PC-3 (cell line): ENCODE results near the gene SNTA1. TPM values are rescaled to one million over a fixed set of nuclear protein-coding genes. Genes with fewer than 3 reads are reported as not detected.
"Not testable (repeated sequence)": the region's sequence is repeated elsewhere in the genome, so short reads cannot be mapped to it uniquely, and the experiment has no call there.

Source experiments
- ATAC-seq: fragments of 200-7000 bp; cut with Tn5 transposase; 2 replicates; pipeline ENCODE4 v1.9.1; 2020; ENCODE audit warnings: mild to moderate bottlenecking, moderate library complexity
- BruUV-seq: library from RNA; stranded (reverse); fragments of 400-500 nt; replicated peaks from 2 replicates; lab custom pipeline; 2021; lab: Mats Ljungman, UMichigan
- CTCF ChIA-PET: fragments of 300-600 bp; sonication (Branson Sonifier 250); formaldehyde crosslinking; loops from one replicate; lab custom pipeline; 2022; ENCODE audit warnings: antibody characterized with exemption; lab: Charles Lee
- POLR2A ChIA-PET: fragments of 300-600 bp; sonication (Branson Sonifier 250); formaldehyde crosslinking; loops from one replicate; lab custom pipeline; 2022; ENCODE audit warnings: antibody characterized with exemption; ENCODE audit not compliant: unreplicated experiment; lab: Charles Lee
- DNase-seq: peaks from one replicate; pipeline ENCODE4 v3.0.0-alpha.2; 2015
- H2AFZ ChIP-seq: fragments of 300-600 bp; sonication (generic); 2 replicates; pipeline ENCODE4 v1.6.0; 2016; ENCODE audit warnings: antibody characterized with exemption, low read length
- H3F3A ChIP-seq: fragments of 300-600 bp; sonication (generic); one replicate; pipeline ENCODE4 v1.6.0; 2017; ENCODE audit warnings: antibody characterized with exemption, low read length, control low read depth, mild to moderate bottlenecking; ENCODE audit not compliant: unreplicated experiment
- H3K27ac ChIP-seq: fragments of 300-600 bp; sonication (generic); 2 replicates; pipeline ENCODE4 v1.5.1; 2016; ENCODE audit warnings: mild to moderate bottlenecking, low read length
- H3K27me3 ChIP-seq: fragments of 300-600 bp; sonication (generic); 2 replicates; pipeline ENCODE4 v1.6.1; 2016; ENCODE audit warnings: low read length, mixed read lengths
- H3K36me3 ChIP-seq: fragments of 300-600 bp; sonication (generic); 2 replicates; pipeline ENCODE4 v1.6.1; 2016; ENCODE audit warnings: low read depth, mixed run types, low read length, mixed read lengths
- H3K4me1 ChIP-seq: fragments of 300-600 bp; sonication (generic); 2 replicates; pipeline ENCODE4 v1.5.1; 2016; ENCODE audit warnings: low read length; ENCODE audit not compliant: insufficient read depth
- H3K4me2 ChIP-seq: fragments of 300-600 bp; sonication (generic); 2 replicates; pipeline ENCODE4 v1.6.0; 2016; ENCODE audit warnings: low read length
- H3K4me3 ChIP-seq: fragments of 300-600 bp; sonication (generic); 2 replicates; pipeline ENCODE4 v1.5.1; 2016; ENCODE audit warnings: mild to moderate bottlenecking, low read length, mixed read lengths
- H3K79me2 ChIP-seq: fragments of 300-600 bp; sonication (generic); 2 replicates; pipeline ENCODE4 v1.6.1; 2017; ENCODE audit warnings: low read length, mixed read lengths
- H3K9ac ChIP-seq: fragments of 300-600 bp; sonication (generic); 2 replicates; pipeline ENCODE4 v1.6.0; 2016; ENCODE audit warnings: mild to moderate bottlenecking, low read length
- H3K9me2 ChIP-seq: fragments of 300-600 bp; sonication (generic); replicated peaks from 2 replicates; pipeline ENCODE4 v1.6.1; 2016; ENCODE audit warnings: mixed run types, low read length, mixed read lengths
- H3K9me3 ChIP-seq: fragments of 300-600 bp; sonication (generic); 2 replicates; pipeline ENCODE4 v1.6.1; 2016; ENCODE audit warnings: low read length, mixed read lengths
- H4K20me1 ChIP-seq: fragments of 300-600 bp; sonication (generic); 2 replicates; pipeline ENCODE4 v1.6.1; 2016; ENCODE audit warnings: low read length, mixed read lengths
- EZH2 ChIP-seq: fragments of 300-600 bp; sonication (generic); IDR thresholded peaks from one replicate; pipeline ENCODE4 v1.6.1; 2017; ENCODE audit warnings: antibody characterized with exemption, mild to moderate bottlenecking, low read length; ENCODE audit not compliant: unreplicated experiment
- EZH2phosphoT487 ChIP-seq: fragments of 300-600 bp; sonication (generic); IDR thresholded peaks from 2 replicates; pipeline ENCODE4 v1.6.1; 2018; ENCODE audit warnings: mild to moderate bottlenecking, antibody characterized with exemption, low read length, borderline replicate concordance
- intact Hi-C: fragments of 100-400 bp; cut with micrococcal nuclease; formaldehyde crosslinking; loops from 2 replicates; pipeline ENCODE4 v1.9.0; 2023
- total RNA-seq: library from RNA; depleted of rRNA; stranded (reverse); fragments of >200 nt; gene quantifications from 2 replicates; pipeline ENCODE4 v1.2.3, GENCODE V29; 2014
- TF ChIP-seq, protein P1 (sequence below): fragments of 300-600 bp; sonication (generic); conservative IDR thresholded peaks from 2 replicates; pipeline ENCODE4 v1.5.1; 2017; ENCODE audit warnings: antibody characterized with exemption, low read depth, mild to moderate bottlenecking, low read length

SNTA1 gene
- total RNA-seq, 1 experiment from 2014 or later: 25.9 TPM

DNA sequence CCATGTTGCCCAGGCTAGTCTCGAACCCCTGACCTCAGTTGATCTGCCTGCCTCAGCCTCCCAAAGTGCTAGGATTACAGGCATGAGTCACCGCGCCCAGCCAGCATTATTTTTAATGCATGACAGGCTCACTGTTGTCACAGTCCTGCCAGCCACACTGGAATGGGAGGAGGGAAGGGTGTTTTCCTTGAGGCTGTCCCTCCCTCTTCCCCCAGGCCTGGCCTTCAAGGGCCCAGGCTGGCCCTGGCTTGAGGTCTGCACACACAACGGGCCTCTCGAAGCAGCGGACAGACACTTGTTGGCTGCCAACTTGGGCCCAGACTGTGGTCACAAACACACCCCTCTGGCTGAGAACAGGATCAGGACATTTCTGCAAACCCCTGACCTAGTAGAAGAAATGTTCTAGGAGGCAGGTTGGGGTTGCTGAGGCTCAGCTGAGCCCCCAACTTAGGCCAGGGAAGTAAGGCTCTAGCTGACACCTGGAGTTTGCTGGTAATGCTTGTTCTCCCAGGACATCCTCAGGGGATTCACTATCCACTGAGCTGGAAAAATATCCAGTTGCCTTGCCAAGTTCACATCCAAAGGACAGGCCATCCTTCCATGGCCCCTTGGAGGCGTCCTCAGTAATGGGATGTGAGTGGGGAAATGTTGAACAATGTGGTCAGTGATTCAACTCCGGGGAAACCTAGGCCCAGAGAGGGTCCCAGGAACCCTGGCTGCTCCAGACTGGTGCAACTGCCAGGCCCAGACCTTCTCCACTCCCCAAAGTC is 9.9 kb downstream of the SNTA1 start:
- H3K9ac ChIP-seq: no peak overlapping the region
- no peak overlapping the region for H2AFZ ChIP-seq
- H3K4me2 ChIP-seq: no peak overlapping the region
- no peaks in the 10 kb centered on the region for H3K9me3 ChIP-seq
- no peaks in the 10 kb centered on the region for H3K9me2 ChIP-seq
- intact Hi-C loops: no loop called here
- no TSS peak for BruUV-seq
- DNase-seq (no peak), ATAC-seq (peak; percentile 40; the same call in 1 of the 2 replicates)
- TF ChIP-seq EZH2phosphoT487 (no peak), EZH2 (no peak)
- TF ChIP-seq, protein P1, sequence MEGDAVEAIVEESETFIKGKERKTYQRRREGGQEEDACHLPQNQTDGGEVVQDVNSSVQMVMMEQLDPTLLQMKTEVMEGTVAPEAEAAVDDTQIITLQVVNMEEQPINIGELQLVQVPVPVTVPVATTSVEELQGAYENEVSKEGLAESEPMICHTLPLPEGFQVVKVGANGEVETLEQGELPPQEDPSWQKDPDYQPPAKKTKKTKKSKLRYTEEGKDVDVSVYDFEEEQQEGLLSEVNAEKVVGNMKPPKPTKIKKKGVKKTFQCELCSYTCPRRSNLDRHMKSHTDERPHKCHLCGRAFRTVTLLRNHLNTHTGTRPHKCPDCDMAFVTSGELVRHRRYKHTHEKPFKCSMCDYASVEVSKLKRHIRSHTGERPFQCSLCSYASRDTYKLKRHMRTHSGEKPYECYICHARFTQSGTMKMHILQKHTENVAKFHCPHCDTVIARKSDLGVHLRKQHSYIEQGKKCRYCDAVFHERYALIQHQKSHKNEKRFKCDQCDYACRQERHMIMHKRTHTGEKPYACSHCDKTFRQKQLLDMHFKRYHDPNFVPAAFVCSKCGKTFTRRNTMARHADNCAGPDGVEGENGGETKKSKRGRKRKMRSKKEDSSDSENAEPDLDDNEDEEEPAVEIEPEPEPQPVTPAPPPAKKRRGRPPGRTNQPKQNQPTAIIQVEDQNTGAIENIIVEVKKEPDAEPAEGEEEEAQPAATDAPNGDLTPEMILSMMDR: no peak
- H3K27ac ChIP-seq: no peak overlapping the region
- no peaks in the 10 kb centered on the region for H4K20me1 ChIP-seq
- POLR2A ChIA-PET: no interaction called here
- no peak overlapping the region for H3K4me3 ChIP-seq
- H3K27me3 ChIP-seq: no peaks in the 10 kb centered on the region
- H3K36me3 ChIP-seq: no peaks in the 10 kb centered on the region
- CTCF ChIA-PET: no interaction called here
- H3K79me2 ChIP-seq: no peaks in the 10 kb centered on the region
- H3K4me1 ChIP-seq: no peaks in the 10 kb centered on the region
- no peaks in the 10 kb centered on the region for H3F3A ChIP-seq

DNA sequence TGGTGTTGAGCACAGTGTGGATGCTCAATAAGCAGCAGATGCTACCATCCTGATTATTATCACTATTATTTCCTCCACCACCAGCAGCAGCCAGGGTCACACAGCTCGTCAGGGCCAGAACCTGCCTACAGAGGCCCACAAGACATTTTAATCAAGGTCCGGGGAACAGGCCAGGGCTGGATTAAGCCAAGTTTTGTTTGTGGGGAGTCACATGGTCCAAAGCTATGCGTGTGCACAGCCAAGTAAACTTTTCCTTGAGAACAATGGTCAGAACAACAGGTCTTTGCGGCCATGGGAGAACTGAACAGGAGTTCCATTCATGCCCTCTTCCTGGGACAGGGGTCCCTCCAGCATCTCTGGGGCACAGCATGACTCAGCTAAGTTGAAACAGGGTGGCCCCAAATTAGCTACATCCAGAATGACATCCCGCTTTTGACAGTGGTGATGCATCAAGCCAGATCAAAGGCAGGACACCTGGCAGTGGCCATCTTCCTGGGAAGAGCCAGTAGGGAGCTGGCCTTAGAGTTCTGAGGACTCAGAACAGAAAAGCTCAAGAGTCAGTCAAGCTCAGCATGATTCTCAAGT is 11.7 kb downstream of the SNTA1 start:
- Histone ChIP-seq H3K9ac (no peak overlapping the region), H3K4me3 (no peak overlapping the region), H3K4me1 (no peaks in the 10 kb centered on the region), H3K27ac (no peak overlapping the region), H3F3A (no peaks in the 10 kb centered on the region), H3K9me3 (no peaks in the 10 kb centered on the region), H2AFZ (no peak overlapping the region), H3K4me2 (no peak overlapping the region), H4K20me1 (no peaks in the 10 kb centered on the region), H3K36me3 (no peaks in the 10 kb centered on the region), H3K79me2 (no peaks in the 10 kb centered on the region), H3K27me3 (no peaks in the 10 kb centered on the region), H3K9me2 (no peaks in the 10 kb centered on the region)
- ChIA-PET POLR2A (no interaction called here), CTCF (no interaction called here)
- intact Hi-C loops: no loop called here
- TF ChIP-seq EZH2 (no peak), EZH2phosphoT487 (no peak)
- TF ChIP-seq, protein P1: no peak
- ATAC-seq (no peak), DNase-seq (no peak)
- BruUV-seq: no TSS peak

DNA sequence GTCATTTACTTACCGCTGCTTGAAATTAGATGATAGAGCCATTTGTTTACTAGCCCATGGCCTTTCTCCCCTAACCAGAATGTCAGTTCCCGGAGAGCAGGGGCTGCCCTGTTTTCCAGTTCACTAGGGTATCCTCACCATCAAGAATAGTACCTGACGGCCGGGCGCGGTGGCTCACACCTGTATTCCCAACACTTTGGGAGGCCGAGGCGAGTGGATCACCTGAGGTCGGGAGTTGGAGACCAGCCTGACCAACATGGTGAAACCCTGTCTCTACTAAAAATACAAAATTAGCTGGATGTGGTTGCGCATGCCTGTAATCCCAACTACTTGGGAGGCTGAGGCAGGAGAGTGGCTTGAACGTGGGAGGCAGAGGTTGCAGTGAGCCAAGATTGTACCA is 19.7 kb downstream of the SNTA1 start:
- CTCF ChIA-PET, H3K27me3 ChIP-seq, POLR2A ChIA-PET, H3K79me2 ChIP-seq, H3K9ac ChIP-seq, H3K36me3 ChIP-seq, H3K9me2 ChIP-seq, H4K20me1 ChIP-seq, H3K4me3 ChIP-seq, DNase-seq, H3K4me2 ChIP-seq, intact Hi-C loops, H3K9me3 ChIP-seq, BruUV-seq, H3F3A ChIP-seq, ATAC-seq: not testable (repeated sequence)
- Histone ChIP-seq H3K4me1 (peaks cover 10% of the 10 kb centered on the region), H2AFZ (peak overlapping the region; percentile 69; the same call in 1 of the 2 replicates), H3K27ac (peak overlapping the region; percentile 38; the same call in 1 of the 2 replicates)
